Activated CD8-positive, alpha-beta memory T cell treated with anti-CD3 and anti-CD28 coated beads, Interleukin-2, amount 10 ng/mL, durations not matched to agents 7 days and 5 days (primary cell): ENCODE data around the gene CNTD1. TPM values are rescaled to one million over a fixed set of nuclear protein-coding genes. Genes with fewer than 3 reads are reported as not detected.
"Not testable (repeated sequence)": the region's sequence is repeated elsewhere in the genome, so short reads cannot be mapped to it uniquely, and the experiment has no call there.

ENCODE experiments used
- ATAC-seq: fragments of 150-1000 bp; cut with Tn5 transposase; one replicate; pipeline ENCODE4 v1.10.0; 2021; ENCODE audit warnings: moderate library complexity
- CTCF ChIA-PET: fragments of 350-600 bp; sonication (Branson Sonifier 250); formaldehyde crosslinking; loops from one replicate; lab custom pipeline; 2021; ENCODE audit warnings: antibody characterized with exemption; lab: Charles Lee
- DNase-seq: peaks from one replicate; pipeline ENCODE4 v3.0.0-alpha.2; 2020
- H3K27ac Mint-ChIP-seq: one replicate; pipeline ENCODE4 v1.8.0; 2021; ENCODE audit warnings: mild to moderate bottlenecking, mixed read lengths
- H3K27me3 Mint-ChIP-seq: one replicate; pipeline ENCODE4 v1.8.0; 2021; ENCODE audit warnings: mixed read lengths
- H3K36me3 Mint-ChIP-seq: one replicate; pipeline ENCODE4 v1.8.0; 2021; ENCODE audit warnings: mild to moderate bottlenecking, mixed read lengths
- H3K4me1 Mint-ChIP-seq: one replicate; pipeline ENCODE4 v1.8.0; 2021; ENCODE audit warnings: mixed read lengths
- H3K4me3 Mint-ChIP-seq: one replicate; pipeline ENCODE4 v1.8.0; 2021; ENCODE audit warnings: mild to moderate bottlenecking, moderate library complexity, mixed read lengths
- H3K9me3 Mint-ChIP-seq: one replicate; pipeline ENCODE4 v1.8.0; 2022; ENCODE audit warnings: low read depth, mixed read lengths
- total RNA-seq, 2 experiments: library from RNA; stranded (reverse); gene quantifications; one replicate each; pipeline ENCODE4 v1.2.3, GENCODE V29; 2021

Gene CNTD1
- total RNA-seq, 2 experiments from 2014 or later, result not detected

GRCh38 chr17:42846594-42847280 is 48.1 kb downstream of the CNTD1 start:
- no peak overlapping the region for H3K27ac Mint-ChIP-seq
- no peak for DNase-seq
- CTCF ChIA-PET, result interaction anchor here (1.2 to 1.9 kb wide), 2 partner anchors 22 to 83 kb away, joined by 3 to 5 read pairs; partner anchors contain the start of gene BECN1
- peaks cover 14% of the 10 kb centered on the region for H3K4me1 Mint-ChIP-seq
- ATAC-seq, result no peak
- H3K4me3 Mint-ChIP-seq, result no peak overlapping the region
- no peaks in the 10 kb centered on the region for H3K27me3 Mint-ChIP-seq
- H3K36me3 Mint-ChIP-seq, result peaks cover 21% of the 10 kb centered on the region
- no peaks in the 10 kb centered on the region for H3K9me3 Mint-ChIP-seq

DNA sequence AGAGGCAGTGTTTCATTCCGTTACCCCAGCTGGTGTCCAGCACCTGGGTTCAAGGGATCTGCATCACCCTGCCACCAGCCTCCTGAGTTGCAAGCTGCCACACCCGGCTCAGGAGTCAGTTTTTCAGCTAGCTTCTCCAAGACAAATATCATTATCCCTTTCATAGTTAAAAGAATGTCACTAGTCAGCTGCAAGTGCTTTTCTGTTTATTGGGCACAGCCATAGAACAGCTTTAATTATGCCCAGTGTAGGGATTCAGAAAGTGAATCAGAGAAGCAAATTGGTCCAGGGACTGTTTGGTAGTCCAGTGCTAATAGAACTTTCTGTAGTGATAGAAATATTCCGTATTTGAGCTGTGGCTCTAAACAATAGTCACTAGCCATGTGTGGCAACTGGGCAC is 49.4 kb downstream of the CNTD1 start:
- H3K4me3 Mint-ChIP-seq, result no peak overlapping the region
- no peaks in the 10 kb centered on the region for H3K9me3 Mint-ChIP-seq
- H3K27me3 Mint-ChIP-seq, result no peaks in the 10 kb centered on the region
- H3K4me1 Mint-ChIP-seq, result peaks cover 14% of the 10 kb centered on the region
- no peak overlapping the region for H3K27ac Mint-ChIP-seq
- H3K36me3 Mint-ChIP-seq, result peaks cover 10% of the 10 kb centered on the region
- DNase-seq (no peak), ATAC-seq (no peak)
- CTCF ChIA-PET, result interaction anchor here (1.8 to 1.9 kb wide), 2 partner anchors 9 to 23 kb away, joined by 4 to 5 read pairs; partner anchors contain the start of gene BECN1

- no peak overlapping the region for H3K4me3 Mint-ChIP-seq
- peaks cover 7% of the 10 kb centered on the region for H3K36me3 Mint-ChIP-seq
- ATAC-seq, result no peak
- CTCF ChIA-PET, result interaction anchor here (1.8 kb wide), 1 partner anchor 10 kb away, joined by 4 read pairs; no protein-coding TSS in a partner anchor
- H3K9me3 Mint-ChIP-seq, result no peaks in the 10 kb centered on the region
- H3K4me1 Mint-ChIP-seq, result peaks cover 14% of the 10 kb centered on the region
- no peaks in the 10 kb centered on the region for H3K27me3 Mint-ChIP-seq
- no peak for DNase-seq
- no peak overlapping the region for H3K27ac Mint-ChIP-seq
Measured at GRCh38 chr17:42849031-42849430, 50.4 kb downstream of the CNTD1 start.

DNA sequence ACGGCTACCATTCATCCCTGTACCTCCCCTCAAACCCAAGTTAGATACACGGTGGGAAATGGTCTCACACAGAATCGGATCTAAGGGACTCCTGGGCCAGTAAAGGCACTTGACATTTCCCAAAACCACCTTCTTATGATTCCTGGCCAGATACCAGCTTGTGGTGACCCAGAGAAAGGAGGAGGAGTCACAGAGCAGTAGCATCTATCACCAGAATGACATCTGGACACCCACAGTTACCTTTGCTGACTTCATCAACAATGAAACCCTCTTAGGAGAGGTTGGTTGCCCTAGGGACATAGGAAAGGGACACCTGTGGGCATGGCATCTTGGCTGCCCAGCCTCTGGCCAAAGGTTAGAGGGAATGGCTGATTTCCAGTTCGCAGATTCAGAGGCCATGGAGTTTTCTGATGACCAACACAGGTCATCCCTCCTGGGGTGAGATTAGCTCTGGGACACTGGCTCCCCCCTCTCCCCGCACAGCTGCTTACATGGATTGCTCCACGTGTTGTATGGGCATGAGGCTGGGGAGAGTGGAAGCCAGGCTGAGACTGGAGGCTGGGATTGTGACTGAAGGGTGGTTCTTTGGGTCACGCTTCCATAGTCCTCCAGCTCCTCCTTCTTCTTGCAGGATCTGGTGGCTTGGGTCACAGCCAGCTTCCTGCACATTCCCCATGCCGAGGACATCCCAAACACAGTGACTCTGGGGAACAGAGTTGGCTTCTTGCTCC is 51.0 kb downstream of the CNTD1 start:
- ATAC-seq, result no peak
- H3K4me1 Mint-ChIP-seq, result peaks cover 14% of the 10 kb centered on the region
- CTCF ChIA-PET, result no interaction called here
- H3K27me3 Mint-ChIP-seq, result no peaks in the 10 kb centered on the region
- no peak overlapping the region for H3K4me3 Mint-ChIP-seq
- H3K27ac Mint-ChIP-seq, result no peak overlapping the region
- no peaks in the 10 kb centered on the region for H3K9me3 Mint-ChIP-seq
- no peak for DNase-seq
- H3K36me3 Mint-ChIP-seq, result peaks cover 4% of the 10 kb centered on the region

DNA sequence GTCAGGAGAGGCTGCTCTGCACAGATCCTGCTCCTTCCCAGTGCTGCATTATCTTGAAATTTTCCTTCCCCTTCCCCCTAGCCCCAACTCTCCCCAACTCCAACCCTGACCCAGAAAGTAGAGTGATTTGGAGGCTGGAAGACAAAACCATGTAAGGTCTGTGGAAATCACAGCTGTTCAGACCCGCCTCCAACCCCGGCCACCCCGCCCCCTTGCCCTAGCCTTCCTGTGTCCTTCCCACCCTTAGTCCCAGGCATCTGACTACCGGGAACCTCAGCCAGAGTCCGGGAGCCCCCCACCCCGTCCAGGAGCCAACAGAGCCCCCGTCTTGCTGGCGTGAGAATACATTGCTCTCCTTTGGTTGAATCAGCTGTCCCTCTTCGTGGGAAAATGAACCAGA is 52.3 kb downstream of the CNTD1 start, which contains the start of gene AOC3:
TSS of gene AOC3 (plus strand) at position 246 of the 400 bp plus-strand sequence. CDS start at position 391, 145 bp downstream.
- H3K27ac Mint-ChIP-seq, result no peak within 1 kb of the TSS
- H3K27me3 Mint-ChIP-seq, result no peaks in the 10 kb centered on the region
- no peaks in the 10 kb centered on the region for H3K36me3 Mint-ChIP-seq
- ATAC-seq, result no peak
- CTCF ChIA-PET, result no interaction called here
- no peaks in the 10 kb centered on the region for H3K9me3 Mint-ChIP-seq
- H3K4me3 Mint-ChIP-seq, result no peak within 1 kb of the TSS
- H3K4me1 Mint-ChIP-seq, result peaks cover 5% of the 10 kb centered on the region
- DNase-seq, result no peak

- H3K36me3 Mint-ChIP-seq, ATAC-seq, DNase-seq, CTCF ChIA-PET, H3K9me3 Mint-ChIP-seq, H3K4me1 Mint-ChIP-seq, H3K27me3 Mint-ChIP-seq, H3K27ac Mint-ChIP-seq, H3K4me3 Mint-ChIP-seq: not testable (repeated sequence)
Measured at GRCh38 chr17:42851371-42852240, 52.9 kb downstream of the CNTD1 start.

GRCh38 chr17:42852351-42852750 is 53.7 kb downstream of the CNTD1 start:
- ATAC-seq (no peak), DNase-seq (no peak)
- no peak overlapping the region for H3K27ac Mint-ChIP-seq
- no peaks in the 10 kb centered on the region for H3K4me1 Mint-ChIP-seq
- no peaks in the 10 kb centered on the region for H3K36me3 Mint-ChIP-seq
- H3K9me3 Mint-ChIP-seq, result no peaks in the 10 kb centered on the region
- no peaks in the 10 kb centered on the region for H3K27me3 Mint-ChIP-seq
- CTCF ChIA-PET, result no interaction called here
- H3K4me3 Mint-ChIP-seq, result no peak overlapping the region

GRCh38 chr17:42853004-42853403 is 54.3 kb downstream of the CNTD1 start:
- no peak overlapping the region for H3K4me3 Mint-ChIP-seq
- H3K9me3 Mint-ChIP-seq, result no peaks in the 10 kb centered on the region
- no peak for DNase-seq
- H3K4me1 Mint-ChIP-seq, result no peaks in the 10 kb centered on the region
- CTCF ChIA-PET, result no interaction called here
- H3K27ac Mint-ChIP-seq, result no peak overlapping the region
- ATAC-seq, result no peak
- H3K36me3 Mint-ChIP-seq, result no peaks in the 10 kb centered on the region
- no peaks in the 10 kb centered on the region for H3K27me3 Mint-ChIP-seq

DNA sequence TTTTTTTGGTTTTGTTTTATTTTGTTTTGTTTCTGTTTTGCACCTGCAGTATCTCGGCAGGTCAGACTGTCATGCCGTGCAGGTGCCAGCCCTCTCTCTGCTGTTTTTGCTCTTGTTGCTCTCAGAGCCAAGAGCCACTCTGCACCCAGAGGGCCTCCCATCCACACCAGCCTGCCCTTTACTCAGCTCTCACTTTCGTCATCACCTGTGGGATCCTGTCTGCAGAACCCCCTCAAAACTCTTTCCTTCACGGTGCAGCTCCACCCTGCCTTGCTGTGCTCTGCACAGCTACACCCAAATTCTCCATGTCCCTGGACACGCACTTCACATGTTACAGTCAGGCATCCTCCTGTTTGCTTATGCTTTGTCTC is 54.9 kb downstream of the CNTD1 start:
- Mint-ChIP-seq H3K36me3 (no peaks in the 10 kb centered on the region), H3K4me1 (no peaks in the 10 kb centered on the region)

DNA sequence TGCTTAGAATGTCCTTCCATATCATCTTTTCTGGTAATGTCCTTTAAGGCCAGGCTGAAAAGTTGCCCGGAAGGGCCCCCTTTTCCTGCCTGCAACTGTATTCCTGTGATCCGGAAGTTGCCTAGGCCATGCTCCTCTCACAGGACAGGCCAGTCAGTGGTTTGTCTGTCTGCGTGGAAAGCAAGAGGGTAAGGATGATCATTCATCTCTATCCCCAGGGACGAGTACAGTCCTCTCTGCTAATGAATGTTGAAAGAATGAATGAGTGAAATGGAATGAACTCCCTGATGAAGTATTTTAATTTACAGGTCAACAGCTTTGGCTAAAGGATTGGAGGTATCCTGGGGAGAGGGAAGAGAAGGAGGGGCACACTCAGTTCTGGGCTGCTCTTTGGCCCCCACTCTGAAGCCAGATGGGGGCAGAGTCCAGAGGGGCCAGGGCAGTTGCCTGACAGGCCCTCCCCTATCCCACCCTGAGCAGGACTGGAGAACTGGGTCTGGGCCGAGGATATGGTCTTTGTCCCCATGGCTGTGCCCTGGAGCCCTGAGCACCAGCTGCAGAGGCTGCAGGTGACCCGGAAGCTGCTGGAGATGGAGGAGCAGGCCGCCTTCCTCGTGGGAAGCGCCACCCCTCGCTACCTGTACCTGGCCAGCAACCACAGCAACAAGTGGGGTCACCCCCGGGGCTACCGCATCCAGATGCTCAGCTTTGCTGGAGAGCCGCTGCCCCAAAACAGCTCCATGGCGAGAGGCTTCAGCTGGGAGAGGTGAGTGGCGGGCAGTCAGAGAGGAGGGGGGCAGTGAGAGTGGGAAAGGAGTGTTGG is 55.5 kb downstream of the CNTD1 start:
- H3K36me3 Mint-ChIP-seq, result no peaks in the 10 kb centered on the region
- H3K9me3 Mint-ChIP-seq, result no peaks in the 10 kb centered on the region
- no peaks in the 10 kb centered on the region for H3K4me1 Mint-ChIP-seq

More for the DNA sequence above, 54.9 kb downstream of the CNTD1 start:
- no peak overlapping the region for H3K27ac Mint-ChIP-seq
- H3K4me3 Mint-ChIP-seq, result no peak overlapping the region
- H3K27me3 Mint-ChIP-seq, result no peaks in the 10 kb centered on the region
- no peak for ATAC-seq
- no peaks in the 10 kb centered on the region for H3K9me3 Mint-ChIP-seq
- DNase-seq, result no peak
- CTCF ChIA-PET, result no interaction called here

DNA sequence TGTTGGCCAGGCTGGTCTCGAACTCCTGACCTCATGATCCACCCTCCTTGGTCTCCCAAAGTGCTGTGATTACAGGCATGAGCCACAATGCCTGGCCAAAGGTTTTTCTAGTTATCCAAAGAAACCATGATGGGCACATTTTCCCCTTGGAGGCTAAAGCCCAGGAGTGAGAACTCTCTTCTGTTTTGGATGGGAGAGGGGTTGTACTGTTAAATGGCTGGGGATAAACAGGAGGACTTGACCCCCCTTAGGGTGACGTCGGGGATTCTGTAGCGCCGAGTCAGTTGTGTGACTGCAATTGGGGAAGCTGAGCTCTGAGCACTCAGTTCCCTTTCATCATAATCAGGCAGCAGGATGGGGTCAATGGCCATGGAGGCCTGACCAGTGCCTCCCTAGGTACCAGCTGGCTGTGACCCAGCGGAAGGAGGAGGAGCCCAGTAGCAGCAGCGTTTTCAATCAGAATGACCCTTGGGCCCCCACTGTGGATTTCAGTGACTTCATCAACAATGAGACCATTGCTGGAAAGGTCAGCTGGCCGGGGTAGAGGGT is 56.5 kb downstream of the CNTD1 start:
- DNase-seq, result no peak
- H3K9me3 Mint-ChIP-seq, result no peaks in the 10 kb centered on the region
- H3K27me3 Mint-ChIP-seq, result peaks cover under 1% of the 10 kb centered on the region
- ATAC-seq, result no peak
- CTCF ChIA-PET, result interaction anchor here (1.2 kb wide), 1 partner anchor 21 kb away, joined by 4 read pairs; the partner anchor contains the start of gene PSME3
- no peak overlapping the region for H3K4me3 Mint-ChIP-seq
- H3K4me1 Mint-ChIP-seq, result no peaks in the 10 kb centered on the region
- no peak overlapping the region for H3K27ac Mint-ChIP-seq
- no peaks in the 10 kb centered on the region for H3K36me3 Mint-ChIP-seq

More for the DNA sequence above, 55.5 kb downstream of the CNTD1 start:
- ATAC-seq (no peak), DNase-seq (no peak)
- H3K27me3 Mint-ChIP-seq, result no peaks in the 10 kb centered on the region
- CTCF ChIA-PET, result no interaction called here
- H3K4me3 Mint-ChIP-seq, result no peak overlapping the region
- H3K27ac Mint-ChIP-seq, result no peak overlapping the region

- H3K27me3 Mint-ChIP-seq, ATAC-seq, H3K4me1 Mint-ChIP-seq, H3K9me3 Mint-ChIP-seq, CTCF ChIA-PET, DNase-seq, H3K36me3 Mint-ChIP-seq, H3K27ac Mint-ChIP-seq, H3K4me3 Mint-ChIP-seq: not testable (repeated sequence)
Measured at GRCh38 chr17:42856093-42856492, 57.4 kb downstream of the CNTD1 start.
